ENCODE data around the gene CLDN6. TPM values are rescaled to one million over a fixed set of nuclear protein-coding genes. Genes with fewer than 3 reads are reported as not detected.

The CLDN6 gene
- total and polyA plus RNA-seq, 9 of the 15 experiments (the other 6 are each of a cell fraction or from before 2014, with no cell fraction given): 0.22 to 0.75 (median 0.38) TPM; not detected in 3

DNA sequence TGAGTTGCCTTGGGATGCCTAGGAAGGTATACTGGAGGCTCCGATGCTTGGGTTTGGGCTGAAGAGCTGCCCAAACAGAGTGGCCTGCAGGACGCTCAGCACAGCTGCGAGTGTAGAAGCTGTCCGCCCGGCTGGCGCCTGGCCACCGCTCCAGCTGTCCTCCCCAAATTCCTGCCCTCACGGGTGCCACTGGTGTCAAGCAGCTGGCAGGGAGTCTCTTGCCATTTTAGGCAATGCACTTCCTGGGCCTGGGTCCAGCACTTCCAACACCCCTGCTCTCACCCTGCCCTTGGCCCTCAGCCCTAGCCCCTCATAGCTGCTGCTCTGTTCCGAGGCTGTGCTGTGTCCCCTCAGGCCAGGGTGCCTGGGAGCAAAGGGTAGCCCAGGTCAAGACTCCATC, 32.5 kb downstream of the CLDN6 start:
- CTCF ChIA-PET (ENCODE audit: low intra/inter-chr PET ratio): no interaction called here
- BruUV-seq (replicated peaks): no TSS peak

More for the DNA sequence above, 32.5 kb downstream of the CLDN6 start:
- no peak for FAIRE-seq
- Histone ChIP-seq H3K27me3 (ENCODE audit: control insufficient read depth in 2 of 2, insufficient read depth in 2 of 2, low read length in 2 of 2) (no peaks in the 10 kb centered on the region), H2AFZ (ENCODE audit: low read depth, low read length) (no peak overlapping the region), H4K20me1 (replicated peaks; ENCODE audit: control insufficient read depth, insufficient read depth, low read length) (no peaks in the 10 kb centered on the region), H3K4me3 (no peak overlapping the region), H3K4me2 (ENCODE audit: insufficient read depth, low read length) (no peak overlapping the region), H3K4me1 (replicated peaks in 1 of 2; ENCODE audit: control insufficient read depth in 2 of 2, insufficient read depth in 2 of 2, low read length in 2 of 2) (peaks cover 19 to 71% of the 10 kb centered on the region in 2 experiments), H3K36me3 (ENCODE audit: control insufficient read depth, insufficient read depth, low read length) (no peaks in the 10 kb centered on the region), H3K9me3 (replicated peaks; ENCODE audit: control insufficient read depth, insufficient read depth, low read depth, low read length) (no peaks in the 10 kb centered on the region), H3K9ac (ENCODE audit: insufficient read depth in 1 of 2, low read depth in 2 of 2, low read length in 2 of 2) (peak overlapping the region in 1 of 2 experiments; percentile 23; a peak in 2 of 4 replicates), H3K9me1 (ENCODE audit: control insufficient read depth, insufficient read depth, low read length) (no peaks in the 10 kb centered on the region), H3K27ac (ENCODE audit: extremely low read depth, low read depth, low read length) (no peak overlapping the region), H3K79me2 (ENCODE audit: control insufficient read depth, insufficient read depth, low read length) (peaks cover 7% of the 10 kb centered on the region)
- in situ Hi-C loops (cut with MboI) (no loop called here), intact Hi-C loops (cut with micrococcal nuclease) (no loop called here)
- ATAC-seq: no peak
- 84% methylated on average over 8 of the region's 9 CpGs for WGBS (ENCODE audit: insufficient coverage, low coverage, missing lambda C conversion rate)
- TF ChIP-seq ETS2 (tag; IDR thresholded peaks at IDR 0.05; ENCODE audit: borderline replicate concordance, poor library complexity, severe bottlenecking) (no peak), FOXM1 (IDR thresholded peaks at IDR 0.05; ENCODE audit: low read depth) (no peak), FOXM1 (CRISPR knock-in tag; IDR thresholded peaks at IDR 0.05; ENCODE audit: low read depth) (no peak), KAT7 (CRISPR knock-in tag; IDR thresholded peaks at IDR 0.05; ENCODE audit: borderline replicate concordance) (no peak), ZNF395 (CRISPR knock-in tag; IDR thresholded peaks at IDR 0.05) (no peak), BRD4 (IDR thresholded peaks at IDR 0.05) (no peak), KLF1 (tag; IDR thresholded peaks at IDR 0.05) (no peak), DPF2 (IDR thresholded peaks at IDR 0.05) (no peak), BHLHE40 (IDR thresholded peaks at IDR 0.05; ENCODE audit: low read length) (no peak), ERF (CRISPR knock-in tag; IDR thresholded peaks at IDR 0.05) (no peak)
- TF ChIP-seq, protein P1, sequence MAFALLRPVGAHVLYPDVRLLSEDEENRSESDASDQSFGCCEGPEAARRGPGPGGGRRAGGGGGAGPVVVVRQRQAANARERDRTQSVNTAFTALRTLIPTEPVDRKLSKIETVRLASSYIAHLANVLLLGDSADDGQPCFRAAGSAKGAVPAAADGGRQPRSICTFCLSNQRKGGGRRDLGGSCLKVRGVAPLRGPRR (CRISPR knock-in tag; IDR thresholded peaks at IDR 0.05): no peak
- TF ChIP-seq, protein P2, sequence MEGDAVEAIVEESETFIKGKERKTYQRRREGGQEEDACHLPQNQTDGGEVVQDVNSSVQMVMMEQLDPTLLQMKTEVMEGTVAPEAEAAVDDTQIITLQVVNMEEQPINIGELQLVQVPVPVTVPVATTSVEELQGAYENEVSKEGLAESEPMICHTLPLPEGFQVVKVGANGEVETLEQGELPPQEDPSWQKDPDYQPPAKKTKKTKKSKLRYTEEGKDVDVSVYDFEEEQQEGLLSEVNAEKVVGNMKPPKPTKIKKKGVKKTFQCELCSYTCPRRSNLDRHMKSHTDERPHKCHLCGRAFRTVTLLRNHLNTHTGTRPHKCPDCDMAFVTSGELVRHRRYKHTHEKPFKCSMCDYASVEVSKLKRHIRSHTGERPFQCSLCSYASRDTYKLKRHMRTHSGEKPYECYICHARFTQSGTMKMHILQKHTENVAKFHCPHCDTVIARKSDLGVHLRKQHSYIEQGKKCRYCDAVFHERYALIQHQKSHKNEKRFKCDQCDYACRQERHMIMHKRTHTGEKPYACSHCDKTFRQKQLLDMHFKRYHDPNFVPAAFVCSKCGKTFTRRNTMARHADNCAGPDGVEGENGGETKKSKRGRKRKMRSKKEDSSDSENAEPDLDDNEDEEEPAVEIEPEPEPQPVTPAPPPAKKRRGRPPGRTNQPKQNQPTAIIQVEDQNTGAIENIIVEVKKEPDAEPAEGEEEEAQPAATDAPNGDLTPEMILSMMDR (IDR thresholded peaks at IDR 0.05 in 2 of 3, conservative IDR thresholded peaks at IDR 0.05 in 1 of 3; ENCODE audit: insufficient read depth in 2 of 3, low read depth in 1 of 3, low read length in 3 of 3): no peak
- POLR2A ChIA-PET: interaction anchor here (1.0 to 1.2 kb wide), 2 partner anchors 15 to 140 kb away, joined by 3 to 5 read pairs; no protein-coding TSS in a partner anchor
- DNase-seq (ENCODE audit: extremely low read depth in 1 of 4, low spot score in 3 of 4): no peak

Data from K562 (cell line).